DOHH2 (cell line): Measurements from ENCODE around the gene MSH2.
"Not testable (repeated sequence)": the region's sequence is repeated elsewhere in the genome, so short reads cannot be mapped to it uniquely, and the experiment has no call there.

Experiments used
- H3F3A ChIP-seq: fragments of 200-600 bp; sonication (generic), shearing (Covaris generic); 2 replicates; pipeline ENCODE4 v1.6.0; 2016; ENCODE audit warnings: antibody characterized with exemption, mild to moderate bottlenecking; ENCODE audit not compliant: control insufficient read depth, insufficient read depth
- H3K27ac ChIP-seq: fragments of 200-600 bp; sonication (generic); 2 replicates; pipeline ENCODE4 v1.5.1; 2014; ENCODE audit warnings: low read depth, mild to moderate bottlenecking, low read length, moderate library complexity
- H3K27me3 ChIP-seq: fragments of 200-600 bp; sonication (generic); 2 replicates; pipeline ENCODE4 v1.6.1; 2014; ENCODE audit warnings: mild to moderate bottlenecking, low read length, mixed read lengths; ENCODE audit not compliant: control insufficient read depth
- H3K36me3 ChIP-seq: fragments of 200-600 bp; sonication (generic); 2 replicates; pipeline ENCODE4 v1.6.1; 2014; ENCODE audit warnings: mild to moderate bottlenecking, low read length, moderate library complexity, mixed read lengths; ENCODE audit not compliant: control insufficient read depth
- H3K4me1 ChIP-seq: fragments of 200-600 bp; sonication (generic); 2 replicates; pipeline ENCODE4 v1.6.1; 2014; ENCODE audit warnings: mild to moderate bottlenecking, low read length, mixed read lengths; ENCODE audit not compliant: control insufficient read depth
- H3K4me2 ChIP-seq: fragments of 200-600 bp; sonication (generic); 2 replicates; pipeline ENCODE4 v1.6.0; 2014; ENCODE audit warnings: mild to moderate bottlenecking, low read length, moderate library complexity
- H3K4me3 ChIP-seq: fragments of 200-600 bp; sonication (generic); 2 replicates; pipeline ENCODE4 v1.5.1; 2014; ENCODE audit warnings: mild to moderate bottlenecking, low read length, mixed read lengths
- H3K79me2 ChIP-seq: fragments of 200-600 bp; sonication (generic); 2 replicates; pipeline ENCODE4 v1.6.1; 2014; ENCODE audit warnings: mild to moderate bottlenecking, low read length, mixed read lengths; ENCODE audit not compliant: control insufficient read depth
- H3K9me2 ChIP-seq: fragments of 200-600 bp; sonication (generic); replicated peaks from 2 replicates; pipeline ENCODE4 v1.6.1; 2014; ENCODE audit warnings: mild to moderate bottlenecking, low read length, mixed read lengths; ENCODE audit not compliant: control insufficient read depth
- H3K9me3 ChIP-seq: fragments of 200-600 bp; sonication (generic); 2 replicates; pipeline ENCODE4 v1.6.1; 2014; ENCODE audit warnings: antibody characterized with exemption, low read length, mixed read lengths; ENCODE audit not compliant: control insufficient read depth, insufficient read depth
- H4K20me1 ChIP-seq: fragments of 200-600 bp; sonication (generic); 2 replicates; pipeline ENCODE4 v1.6.0; 2014; ENCODE audit warnings: low read depth, mild to moderate bottlenecking, antibody characterized with exemption, low read length, moderate library complexity; ENCODE audit not compliant: control insufficient read depth, insufficient read depth
- CTCF ChIP-seq: fragments of 200-600 bp; sonication (generic); IDR thresholded peaks from one replicate; pipeline ENCODE4 v1.5.1; 2014; ENCODE audit warnings: antibody characterized with exemption, mild to moderate bottlenecking, low read depth, low read length; ENCODE audit not compliant: poor library complexity, severe bottlenecking
- EZH2phosphoT487 ChIP-seq: fragments of 200-600 bp; sonication (generic); IDR thresholded peaks from 2 replicates; pipeline ENCODE4 v1.6.1; 2017; ENCODE audit warnings: borderline replicate concordance, mild to moderate bottlenecking, antibody characterized with exemption, low read length, moderate library complexity, mixed read lengths

Gene MSH2

DNA sequence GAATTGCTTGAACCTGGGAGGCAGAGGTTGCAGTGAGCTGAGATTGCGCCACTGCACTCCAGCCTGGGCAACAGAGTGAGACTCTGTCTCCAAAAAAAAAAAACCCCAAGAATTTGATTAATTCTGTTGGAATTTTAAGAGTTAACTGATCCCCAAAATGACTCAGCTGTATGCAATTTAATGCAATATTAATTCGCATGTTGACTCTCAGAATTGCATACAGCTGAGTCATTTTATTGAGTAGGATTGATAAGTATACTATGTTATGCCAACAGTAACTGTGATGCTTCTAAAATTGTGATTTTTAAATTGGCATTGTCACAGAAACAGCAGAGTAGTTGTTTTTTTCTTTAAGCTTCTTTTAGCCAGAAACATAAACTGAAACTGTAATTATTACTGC, 19.6 kb downstream of the MSH2 start:
- Histone ChIP-seq H3K27me3 (no peaks in the 10 kb centered on the region), H3K9me3 (no peaks in the 10 kb centered on the region), H3K79me2 (0 out of 2 replicates have a peak, but pooled peaks cover 3% of the 10 kb centered on the region), H4K20me1 (no peaks in the 10 kb centered on the region), H3K4me1 (no peaks in the 10 kb centered on the region), H3K27ac (no peak overlapping the region), H3K4me2 (no peak overlapping the region), H3K9me2 (no peaks in the 10 kb centered on the region), H3K4me3 (no peak overlapping the region), H3K36me3 (peaks cover 74% of the 10 kb centered on the region), H3F3A (peaks cover 3% of the 10 kb centered on the region; the same call in 1 of the 2 replicates)
- TF ChIP-seq CTCF (no peak), EZH2phosphoT487 (no peak)

- Histone ChIP-seq H3K27me3 (no peaks in the 10 kb centered on the region), H3K9me2 (no peaks in the 10 kb centered on the region), H3K4me2 (no peak overlapping the region), H3K4me1 (no peaks in the 10 kb centered on the region), H3K9me3 (no peaks in the 10 kb centered on the region), H4K20me1 (no peaks in the 10 kb centered on the region), H3F3A (peaks cover 1% of the 10 kb centered on the region; the same call in 1 of the 2 replicates), H3K27ac (no peak overlapping the region), H3K79me2 (0 out of 2 replicates have a peak, but pooled peaks cover 3% of the 10 kb centered on the region), H3K36me3 (peaks cover 80% of the 10 kb centered on the region), H3K4me3 (no peak overlapping the region)
- no peak for TF ChIP-seq CTCF
- TF ChIP-seq EZH2phosphoT487: no peak
Measured at GRCh38 chr2:47426786-47427185, 23.8 kb downstream of the MSH2 start.

DNA sequence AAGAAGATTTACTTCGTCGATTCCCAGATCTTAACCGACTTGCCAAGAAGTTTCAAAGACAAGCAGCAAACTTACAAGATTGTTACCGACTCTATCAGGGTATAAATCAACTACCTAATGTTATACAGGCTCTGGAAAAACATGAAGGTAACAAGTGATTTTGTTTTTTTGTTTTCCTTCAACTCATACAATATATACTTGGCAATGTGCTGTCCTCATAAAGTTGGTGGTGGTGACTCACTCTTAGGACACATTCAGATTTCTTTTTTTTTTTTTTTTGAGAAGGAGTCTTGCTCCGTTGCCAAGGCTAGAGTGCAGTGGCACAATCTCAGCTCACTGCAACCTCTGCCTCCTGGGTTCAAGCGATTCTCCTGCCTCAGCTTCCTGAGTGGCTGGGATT, 26.8 kb downstream of the MSH2 start:
- H3K79me2 ChIP-seq: 0 out of 2 replicates have a peak, but pooled peaks cover 3% of the 10 kb centered on the region
- H3K9me3 ChIP-seq: no peaks in the 10 kb centered on the region
- no peaks in the 10 kb centered on the region for H3K27me3 ChIP-seq
- H4K20me1 ChIP-seq: no peaks in the 10 kb centered on the region
- H3K4me3 ChIP-seq: no peak overlapping the region
- H3K4me1 ChIP-seq: no peaks in the 10 kb centered on the region
- peaks cover 57% of the 10 kb centered on the region for H3K36me3 ChIP-seq
- no peak overlapping the region for H3K4me2 ChIP-seq
- no peak for TF ChIP-seq CTCF
- TF ChIP-seq EZH2phosphoT487: no peak
- no peak overlapping the region for H3K27ac ChIP-seq
- peaks cover 2% of the 10 kb centered on the region; the same call in 1 of the 2 replicates for H3F3A ChIP-seq
- H3K9me2 ChIP-seq: no peaks in the 10 kb centered on the region

GRCh38 chr2:47433006-47433405, 30.1 kb downstream of the MSH2 start:
- H3K79me2 ChIP-seq: peaks cover 10% of the 10 kb centered on the region
- H3K27ac ChIP-seq, H4K20me1 ChIP-seq: not testable (repeated sequence)

GRCh38 chr2:47433445-47433844, 30.5 kb downstream of the MSH2 start:
- H3F3A ChIP-seq: peaks cover 13% of the 10 kb centered on the region
- H3K79me2 ChIP-seq: peaks cover 14% of the 10 kb centered on the region
- H4K20me1 ChIP-seq, H3K9me3 ChIP-seq, H3K4me3 ChIP-seq, H3K27ac ChIP-seq, H3K4me2 ChIP-seq, H3K4me1 ChIP-seq, H3K9me2 ChIP-seq, H3K27me3 ChIP-seq: not testable (repeated sequence)
- peaks cover 51% of the 10 kb centered on the region for H3K36me3 ChIP-seq

More at GRCh38 chr2:47433006-47433405, 30.1 kb downstream of the MSH2 start:
- not testable (repeated sequence) for H3K4me1 ChIP-seq, H3K27me3 ChIP-seq, H3K9me2 ChIP-seq, H3K9me3 ChIP-seq, H3K4me2 ChIP-seq, H3K4me3 ChIP-seq
- H3K36me3 ChIP-seq: peaks cover 49% of the 10 kb centered on the region
- H3F3A ChIP-seq: peaks cover 13% of the 10 kb centered on the region
